Liver (tissue), 9 donors: ENCODE measurements around the gene LYRM7. TPM values are rescaled to one million over a fixed set of nuclear protein-coding genes. Genes with fewer than 3 reads are reported as not detected.

Experiments
- DNase-seq: peaks from one replicate; pipeline ENCODE4 v3.0.0-alpha.2; 2017; ENCODE audit warnings: low spot score
- H3K27ac ChIP-seq, 2 donors: one replicate each; pipeline ENCODE4 v1.7.0; 2013; ENCODE audit warnings: inconsistent platforms in 2 of 2, low read length in 2 of 2, control low read depth in 1 of 2, low read depth in 1 of 2, mild to moderate bottlenecking in 1 of 2
- H3K27me3 ChIP-seq, 4 donors: one replicate each; pipeline versions ENCODE4 v1.6.1 to v1.7.0; 2013; ENCODE audit warnings: low read length in 3 of 4, inconsistent platforms in 1 of 4, mild to moderate bottlenecking in 1 of 4, moderate library complexity in 1 of 4; ENCODE audit not compliant: control insufficient read depth in 4 of 4, insufficient read depth in 4 of 4
- H3K36me3 ChIP-seq, 4 donors: one replicate each; pipeline versions ENCODE4 v1.6.1 to v1.7.0; 2013; ENCODE audit warnings: low read length in 3 of 4, mild to moderate bottlenecking in 3 of 4, low read depth in 1 of 4, moderate library complexity in 1 of 4; ENCODE audit not compliant: control insufficient read depth in 4 of 4, insufficient read depth in 3 of 4
- H3K4me1 ChIP-seq, 4 donors: one replicate each; pipeline versions ENCODE4 v1.6.1 to v1.7.0; 2013; ENCODE audit warnings: low read length in 3 of 4, mild to moderate bottlenecking in 3 of 4, moderate library complexity in 1 of 4; ENCODE audit not compliant: control insufficient read depth in 4 of 4, insufficient read depth in 4 of 4
- H3K4me3 ChIP-seq, 3 donors: one replicate each; pipeline versions ENCODE4 v1.6.1 to v1.7.0; 2013; ENCODE audit warnings: low read length in 3 of 3, control low read depth in 1 of 3, low read depth in 1 of 3, mild to moderate bottlenecking in 1 of 3
- H3K9ac ChIP-seq, 2 donors: one replicate each; pipeline ENCODE4 v1.7.0; 2013; ENCODE audit warnings: low read length in 2 of 2, mild to moderate bottlenecking in 2 of 2, moderate library complexity in 2 of 2, control low read depth in 1 of 2, low read depth in 1 of 2
- H3K9me3 ChIP-seq, 4 donors: one replicate each; pipeline versions ENCODE4 v1.6.1 to v1.7.0; 2013; ENCODE audit warnings: low read length in 3 of 4; ENCODE audit not compliant: control insufficient read depth in 4 of 4
- EGR1 ChIP-seq, 2 donors: IDR thresholded peaks; 2 replicates each; pipeline ENCODE4 v1.6.1; 2016 to 2018; ENCODE audit warnings: antibody characterized with exemption in 2 of 2, low read depth in 2 of 2
- FOXA1 ChIP-seq: IDR thresholded peaks from 2 replicates; pipeline ENCODE4 v1.6.1; 2016; ENCODE audit warnings: antibody characterized with exemption
- FOXA2 ChIP-seq: IDR thresholded peaks from 2 replicates; pipeline ENCODE4 v1.6.1; 2016; ENCODE audit warnings: antibody characterized with exemption
- GABPA ChIP-seq, 2 donors: IDR thresholded peaks in 1 of 2; conservative IDR thresholded peaks in 1 of 2; 2 replicates each; pipeline ENCODE4 v1.6.1; 2016; ENCODE audit warnings: antibody characterized with exemption in 2 of 2, mild to moderate bottlenecking in 1 of 2, moderate library complexity in 1 of 2
- HNF4A ChIP-seq, 2 donors: conservative IDR thresholded peaks; 2 replicates each; pipeline ENCODE4 v1.6.1; 2016; ENCODE audit warnings: antibody characterized with exemption in 2 of 2, mild to moderate bottlenecking in 2 of 2
- HNF4G ChIP-seq: IDR thresholded peaks from 2 replicates; pipeline ENCODE4 v1.6.1; 2016; ENCODE audit warnings: antibody characterized with exemption
- JUND ChIP-seq, 2 donors: IDR thresholded peaks; 2 replicates each; pipeline ENCODE4 v1.6.1; 2016; ENCODE audit warnings: antibody characterized with exemption in 2 of 2
- NR2F2 ChIP-seq: IDR thresholded peaks from 2 replicates; pipeline ENCODE4 v1.6.1; 2016; ENCODE audit warnings: antibody characterized with exemption
- RAD21 ChIP-seq, 2 donors: IDR thresholded peaks; 2 replicates each; pipeline ENCODE4 v1.6.1; 2016; ENCODE audit warnings: antibody characterized with exemption in 2 of 2, mild to moderate bottlenecking in 2 of 2
- SP1 ChIP-seq: IDR thresholded peaks from 2 replicates; pipeline ENCODE4 v1.6.1; 2018; ENCODE audit warnings: antibody characterized with exemption, mild to moderate bottlenecking
- TAF1 ChIP-seq: conservative IDR thresholded peaks from 2 replicates; pipeline ENCODE4 v1.6.1; 2016; ENCODE audit warnings: antibody characterized with exemption, mild to moderate bottlenecking
- YY1 ChIP-seq: IDR thresholded peaks from 2 replicates; pipeline ENCODE4 v1.6.1; 2016; ENCODE audit warnings: antibody characterized with exemption, mild to moderate bottlenecking
- WGBS: extraction: QIAGEN DNeasy Blood & Tissue Kit; methylation state at CpG from one replicate; pipeline ENCODE4 v1.1.7; 2013; 5-methylcytosine and 5-hydroxymethylcytosine counted together
- polyA plus RNA-seq, 2 donors: library from polyadenylated mRNA; stranded (reverse) in 1 of 2; unstranded in 1 of 2; fragments of 200-250 nt in 1 of 2; fragments of >200 nt in 1 of 2; fragmentation: Nextera tagmentation in 1 of 2; extraction: Ambion mirVana in 1 of 2; gene quantifications; one replicate each; pipeline versions ENCODE4 v1.2.1 to v1.2.3, GENCODE V29; 2013 to 2015
- total RNA-seq, 2 donors: library from RNA; depleted of rRNA; stranded (reverse); fragments of >200 nt; gene quantifications; one replicate each; pipeline ENCODE4 v1.2.3, GENCODE V29; 2014
- TF ChIP-seq, protein P1 (sequence below): fragments of 150-350 bp; IDR thresholded peaks from 2 replicates; pipeline ENCODE4 v1.5.1; 2017; ENCODE audit warnings: improper control_type of control experiment, low read depth, low read length; ENCODE audit not compliant: missing input control
- TF ChIP-seq, protein P2 (sequence below): IDR thresholded peaks from 2 replicates; pipeline ENCODE4 v1.6.1; 2016; ENCODE audit warnings: antibody characterized with exemption
- TF ChIP-seq, protein P3 (sequence below): IDR thresholded peaks from 2 replicates; pipeline ENCODE4 v1.6.1; 2016; ENCODE audit warnings: antibody characterized with exemption, mild to moderate bottlenecking
- TF ChIP-seq, protein P4 (sequence below): IDR thresholded peaks from 2 replicates; pipeline ENCODE4 v1.6.1; 2016; ENCODE audit warnings: antibody characterized with exemption
- donor health status: healthy.
- donor health status: healthy.
- donor health status: healthy.
- donor health status: healthy.
- donor health status: healthy.

LYRM7 gene
- total and polyA plus RNA-seq, 4 donors = 2.3 to 7.5 (median 5.8) TPM

DNA sequence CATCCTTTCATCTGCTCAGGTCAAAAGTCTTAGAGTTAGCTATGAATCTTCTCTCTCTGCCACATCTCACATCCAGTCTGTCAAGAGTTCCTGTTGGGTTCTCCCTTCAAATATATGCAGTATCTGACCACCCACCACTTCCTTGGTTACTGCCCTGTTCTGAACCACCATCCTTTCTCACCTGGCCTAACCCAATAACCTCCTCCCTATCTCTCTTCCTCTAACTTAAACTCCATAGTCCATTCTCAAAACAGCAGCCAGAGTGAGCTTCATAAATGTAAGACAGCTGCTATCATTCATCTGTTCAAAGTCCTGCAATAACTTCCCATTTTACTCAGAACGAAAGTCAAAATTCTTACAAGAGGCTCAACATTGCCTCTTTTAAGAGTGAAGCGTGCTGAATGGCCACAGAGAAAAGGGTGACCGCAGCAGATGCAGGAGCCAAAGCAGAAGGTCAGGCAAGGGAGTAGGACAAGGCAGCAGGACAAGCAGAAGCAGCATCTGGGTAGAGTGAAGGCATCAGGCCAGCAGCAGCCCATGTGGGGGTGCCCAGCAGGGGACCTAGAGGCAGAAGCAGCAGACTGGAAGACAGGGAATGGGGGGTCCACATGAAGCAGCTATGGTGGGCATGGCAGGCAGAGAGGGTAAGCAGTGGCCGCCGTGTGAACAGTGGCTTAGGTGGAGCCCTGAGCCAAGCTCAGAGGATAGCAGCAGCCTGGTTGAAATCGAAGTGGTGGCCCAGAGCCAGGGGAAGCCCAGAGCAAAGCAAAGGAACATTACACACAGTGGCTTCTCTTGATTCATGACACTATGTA lies 53.9 kb downstream of the LYRM7 start:
- Histone ChIP-seq H3K27me3 (no peaks in the 10 kb centered on the region), H3K4me1 (no peaks in the 10 kb centered on the region), H3K9me3 (no peaks in the 10 kb centered on the region), H3K4me3 (no peak overlapping the region), H3K9ac (no peak overlapping the region), H3K36me3 (no peaks in the 10 kb centered on the region), H3K27ac (no peak overlapping the region)
- DNase-seq = no peak
- TF ChIP-seq HNF4A (conservative IDR thresholded peaks at IDR 0.05) = no peak
- peak in 1 of 2 donors; percentile 23 for TF ChIP-seq JUND (IDR thresholded peaks at IDR 0.05)
- WGBS = 64% methylated on average over 6 of the region's 6 CpGs

DNA sequence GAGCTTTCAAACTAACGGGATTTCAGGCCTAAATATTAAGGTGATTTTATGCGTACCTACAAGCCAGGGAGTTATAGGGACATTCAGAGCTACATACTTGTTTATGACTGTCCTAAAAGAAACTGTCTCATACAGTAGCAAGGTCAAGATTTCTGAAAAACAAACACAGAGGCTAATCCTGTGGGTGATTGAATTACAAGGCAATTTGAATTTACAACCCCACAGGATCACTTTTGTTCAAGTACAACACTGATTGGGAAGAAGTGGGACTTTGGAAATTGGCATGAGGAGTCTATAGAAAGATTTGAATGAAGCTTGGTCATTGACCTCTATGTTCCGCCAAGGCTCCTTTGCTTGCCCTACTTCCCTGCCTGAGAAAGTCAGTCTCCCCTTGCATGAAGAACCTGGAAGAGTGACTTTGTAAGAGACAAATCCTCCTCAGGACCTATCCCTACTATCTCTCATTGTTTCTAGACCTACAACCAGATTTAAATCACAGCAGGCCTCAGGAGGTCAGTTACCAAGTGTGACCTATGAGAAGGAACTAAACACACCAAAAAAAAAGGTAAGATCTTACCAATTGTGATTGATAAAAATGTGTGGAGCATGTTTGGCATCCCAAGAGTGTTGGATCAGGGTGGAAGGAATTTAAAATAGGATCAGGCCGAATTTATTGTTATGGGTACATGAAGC lies 54.7 kb downstream of the LYRM7 start:
- H3K9ac ChIP-seq = no peak overlapping the region
- H3K36me3 ChIP-seq = no peaks in the 10 kb centered on the region
- 88% methylated on average over 4 of the region's 4 CpGs for WGBS
- TF ChIP-seq RAD21 (IDR thresholded peaks at IDR 0.05) (no peak), TAF1 (no peak), FOXA1 (no peak), GABPA (IDR thresholded peaks at IDR 0.05 in 1 of 2, conservative IDR thresholded peaks at IDR 0.05 in 1 of 2) (no peak), SP1 (no peak), FOXA2 (no peak), HNF4A (conservative IDR thresholded peaks at IDR 0.05) (no peak), YY1 (no peak), EGR1 (IDR thresholded peaks at IDR 0.05; ENCODE audit: low read depth in 2 of 2) (no peak), JUND (IDR thresholded peaks at IDR 0.05) (no peak), NR2F2 (no peak), HNF4G (no peak)
- TF ChIP-seq, protein P1, sequence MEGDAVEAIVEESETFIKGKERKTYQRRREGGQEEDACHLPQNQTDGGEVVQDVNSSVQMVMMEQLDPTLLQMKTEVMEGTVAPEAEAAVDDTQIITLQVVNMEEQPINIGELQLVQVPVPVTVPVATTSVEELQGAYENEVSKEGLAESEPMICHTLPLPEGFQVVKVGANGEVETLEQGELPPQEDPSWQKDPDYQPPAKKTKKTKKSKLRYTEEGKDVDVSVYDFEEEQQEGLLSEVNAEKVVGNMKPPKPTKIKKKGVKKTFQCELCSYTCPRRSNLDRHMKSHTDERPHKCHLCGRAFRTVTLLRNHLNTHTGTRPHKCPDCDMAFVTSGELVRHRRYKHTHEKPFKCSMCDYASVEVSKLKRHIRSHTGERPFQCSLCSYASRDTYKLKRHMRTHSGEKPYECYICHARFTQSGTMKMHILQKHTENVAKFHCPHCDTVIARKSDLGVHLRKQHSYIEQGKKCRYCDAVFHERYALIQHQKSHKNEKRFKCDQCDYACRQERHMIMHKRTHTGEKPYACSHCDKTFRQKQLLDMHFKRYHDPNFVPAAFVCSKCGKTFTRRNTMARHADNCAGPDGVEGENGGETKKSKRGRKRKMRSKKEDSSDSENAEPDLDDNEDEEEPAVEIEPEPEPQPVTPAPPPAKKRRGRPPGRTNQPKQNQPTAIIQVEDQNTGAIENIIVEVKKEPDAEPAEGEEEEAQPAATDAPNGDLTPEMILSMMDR = no peak
- TF ChIP-seq, protein P2, sequence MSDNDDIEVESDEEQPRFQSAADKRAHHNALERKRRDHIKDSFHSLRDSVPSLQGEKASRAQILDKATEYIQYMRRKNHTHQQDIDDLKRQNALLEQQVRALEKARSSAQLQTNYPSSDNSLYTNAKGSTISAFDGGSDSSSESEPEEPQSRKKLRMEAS = no peak
- TF ChIP-seq, protein P3, sequence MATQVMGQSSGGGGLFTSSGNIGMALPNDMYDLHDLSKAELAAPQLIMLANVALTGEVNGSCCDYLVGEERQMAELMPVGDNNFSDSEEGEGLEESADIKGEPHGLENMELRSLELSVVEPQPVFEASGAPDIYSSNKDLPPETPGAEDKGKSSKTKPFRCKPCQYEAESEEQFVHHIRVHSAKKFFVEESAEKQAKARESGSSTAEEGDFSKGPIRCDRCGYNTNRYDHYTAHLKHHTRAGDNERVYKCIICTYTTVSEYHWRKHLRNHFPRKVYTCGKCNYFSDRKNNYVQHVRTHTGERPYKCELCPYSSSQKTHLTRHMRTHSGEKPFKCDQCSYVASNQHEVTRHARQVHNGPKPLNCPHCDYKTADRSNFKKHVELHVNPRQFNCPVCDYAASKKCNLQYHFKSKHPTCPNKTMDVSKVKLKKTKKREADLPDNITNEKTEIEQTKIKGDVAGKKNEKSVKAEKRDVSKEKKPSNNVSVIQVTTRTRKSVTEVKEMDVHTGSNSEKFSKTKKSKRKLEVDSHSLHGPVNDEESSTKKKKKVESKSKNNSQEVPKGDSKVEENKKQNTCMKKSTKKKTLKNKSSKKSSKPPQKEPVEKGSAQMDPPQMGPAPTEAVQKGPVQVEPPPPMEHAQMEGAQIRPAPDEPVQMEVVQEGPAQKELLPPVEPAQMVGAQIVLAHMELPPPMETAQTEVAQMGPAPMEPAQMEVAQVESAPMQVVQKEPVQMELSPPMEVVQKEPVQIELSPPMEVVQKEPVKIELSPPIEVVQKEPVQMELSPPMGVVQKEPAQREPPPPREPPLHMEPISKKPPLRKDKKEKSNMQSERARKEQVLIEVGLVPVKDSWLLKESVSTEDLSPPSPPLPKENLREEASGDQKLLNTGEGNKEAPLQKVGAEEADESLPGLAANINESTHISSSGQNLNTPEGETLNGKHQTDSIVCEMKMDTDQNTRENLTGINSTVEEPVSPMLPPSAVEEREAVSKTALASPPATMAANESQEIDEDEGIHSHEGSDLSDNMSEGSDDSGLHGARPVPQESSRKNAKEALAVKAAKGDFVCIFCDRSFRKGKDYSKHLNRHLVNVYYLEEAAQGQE = no peak
- TF ChIP-seq, protein P4, sequence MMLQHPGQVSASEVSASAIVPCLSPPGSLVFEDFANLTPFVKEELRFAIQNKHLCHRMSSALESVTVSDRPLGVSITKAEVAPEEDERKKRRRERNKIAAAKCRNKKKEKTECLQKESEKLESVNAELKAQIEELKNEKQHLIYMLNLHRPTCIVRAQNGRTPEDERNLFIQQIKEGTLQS = no peak
- H3K4me1 ChIP-seq = no peaks in the 10 kb centered on the region
- no peak for DNase-seq
- H3K4me3 ChIP-seq = no peak overlapping the region
- H3K27ac ChIP-seq = no peak overlapping the region
- no peaks in the 10 kb centered on the region for H3K27me3 ChIP-seq
- H3K9me3 ChIP-seq = no peaks in the 10 kb centered on the region
